Activated T-cell treated with anti-CD3 and anti-CD28 coated beads, Interleukin-2, amount 50 U/mL, for 1 hour (primary cell): ENCODE data around the gene PCGF3.
"Not testable (repeated sequence)": the region's sequence is repeated elsewhere in the genome, so short reads cannot be mapped to it uniquely, and the experiment has no call there.

Source experiments
- DNase-seq: peaks from one replicate; pipeline ENCODE4 v3.0.0-alpha.2; 2020

The PCGF3 gene

DNA sequence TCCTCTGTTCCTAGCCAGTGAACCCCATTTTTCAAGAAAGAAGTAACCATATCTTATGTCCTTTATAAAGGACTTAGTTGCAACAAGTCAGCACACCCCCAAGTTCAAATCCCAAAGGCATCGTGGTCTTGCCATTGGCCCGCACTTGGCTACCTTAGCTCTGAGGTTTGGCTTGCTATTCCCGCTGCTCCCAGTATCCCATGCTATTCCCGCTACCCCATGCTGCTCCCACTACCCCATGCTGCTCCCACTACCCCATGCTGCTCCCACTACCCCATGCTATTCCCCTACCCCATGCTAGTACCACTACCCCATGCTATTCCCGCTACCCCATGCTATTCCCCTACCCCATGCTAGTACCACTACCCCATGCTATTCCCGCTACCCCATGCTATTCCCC, 37.4 kb upstream of the PCGF3 start:
- DNase-seq, result not testable (repeated sequence)

DNA sequence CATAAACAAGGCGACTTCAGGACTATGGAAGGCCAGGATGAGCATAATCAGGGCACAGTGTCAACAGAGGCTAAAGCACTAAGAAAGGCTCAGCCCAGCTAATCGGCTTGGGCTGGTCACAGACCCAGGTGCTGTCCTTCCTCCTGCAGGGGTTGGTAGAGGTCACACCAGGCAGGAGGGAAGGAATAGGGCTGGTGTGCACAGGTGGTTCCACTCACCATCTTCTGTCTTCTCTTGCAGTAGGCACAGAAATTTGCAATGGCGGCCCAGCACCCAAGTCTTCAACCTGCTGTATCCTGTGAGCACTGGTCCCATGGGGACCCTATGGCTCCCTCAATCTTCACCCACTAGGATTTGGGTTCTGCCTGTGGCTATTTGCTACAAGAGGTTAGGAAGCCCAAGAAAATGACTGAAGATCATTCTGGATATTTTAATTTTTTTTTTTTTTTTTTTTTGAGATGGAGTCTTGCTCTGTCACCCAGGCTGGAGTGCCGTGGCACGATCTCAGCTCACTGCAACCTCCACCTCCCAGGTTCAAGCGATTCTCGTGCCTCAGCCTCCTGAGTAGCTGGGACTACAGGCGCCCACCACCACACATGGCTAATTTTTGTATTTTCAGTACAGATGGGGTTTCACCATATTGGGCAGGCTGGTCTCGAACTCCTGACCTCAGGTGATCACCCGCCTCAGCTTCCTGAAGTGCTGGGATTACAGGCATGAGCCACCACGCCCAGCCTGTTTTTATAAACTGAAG, 35.6 kb upstream of the PCGF3 start:
- DNase-seq, result not testable (repeated sequence)

DNA sequence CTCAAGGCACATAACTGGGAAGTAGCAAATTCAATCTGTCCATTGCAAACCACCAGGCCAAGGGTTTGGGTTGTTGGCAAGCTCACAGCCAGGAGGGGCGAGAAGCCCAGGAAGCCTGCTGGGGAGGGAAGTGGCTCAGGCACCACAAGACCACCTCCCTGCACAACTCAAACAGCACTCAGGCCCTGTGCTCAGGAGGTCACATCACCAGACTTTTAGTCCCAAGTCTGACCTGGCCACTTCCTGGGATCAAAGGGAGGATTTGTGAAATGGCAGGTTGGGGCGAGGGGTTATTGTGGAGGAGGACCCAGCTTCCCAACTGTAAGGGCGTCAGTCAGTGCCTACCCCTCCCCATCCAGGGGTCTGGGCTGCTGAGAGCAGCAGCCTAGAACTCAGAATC, 33.9 kb upstream of the PCGF3 start:
- DNase-seq, result no peak

DNA sequence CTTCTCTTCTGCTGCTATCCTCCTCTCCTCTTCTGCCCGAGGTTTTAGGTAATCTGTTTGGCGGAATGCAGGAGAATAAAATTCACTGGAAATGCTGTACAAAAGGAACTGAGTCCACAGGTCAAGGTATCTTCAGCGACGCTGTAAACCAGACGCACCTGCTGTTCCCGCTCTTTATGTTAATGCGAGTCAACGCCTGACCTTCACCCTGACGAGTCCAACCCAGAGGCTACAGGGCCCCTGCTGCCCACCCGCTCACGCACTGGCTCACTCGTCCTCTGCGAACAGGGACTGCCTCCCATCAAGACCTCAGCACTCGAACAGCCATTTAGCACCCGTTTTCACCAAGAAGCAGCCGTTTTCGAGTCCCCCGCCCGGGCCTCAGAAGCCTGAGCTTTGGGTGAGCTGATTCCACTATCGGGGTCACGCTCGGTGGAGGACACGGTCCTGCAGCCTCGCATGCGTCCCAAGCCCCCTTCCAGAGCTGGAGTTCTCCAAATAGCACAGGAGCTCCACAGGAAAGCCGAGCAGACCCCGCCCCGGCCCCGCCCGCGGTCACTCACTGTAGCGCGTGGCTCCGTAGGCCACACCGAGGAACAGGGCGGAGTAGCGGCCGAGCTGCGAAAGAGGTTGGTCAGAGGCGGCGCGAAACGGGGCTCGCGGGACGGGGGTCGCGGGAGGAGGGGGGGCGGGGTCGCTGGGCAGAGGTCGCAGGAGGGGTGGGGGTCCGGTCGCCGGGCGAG, 32.1 kb upstream of the PCGF3 start:
- DNase-seq, result no peak

DNA sequence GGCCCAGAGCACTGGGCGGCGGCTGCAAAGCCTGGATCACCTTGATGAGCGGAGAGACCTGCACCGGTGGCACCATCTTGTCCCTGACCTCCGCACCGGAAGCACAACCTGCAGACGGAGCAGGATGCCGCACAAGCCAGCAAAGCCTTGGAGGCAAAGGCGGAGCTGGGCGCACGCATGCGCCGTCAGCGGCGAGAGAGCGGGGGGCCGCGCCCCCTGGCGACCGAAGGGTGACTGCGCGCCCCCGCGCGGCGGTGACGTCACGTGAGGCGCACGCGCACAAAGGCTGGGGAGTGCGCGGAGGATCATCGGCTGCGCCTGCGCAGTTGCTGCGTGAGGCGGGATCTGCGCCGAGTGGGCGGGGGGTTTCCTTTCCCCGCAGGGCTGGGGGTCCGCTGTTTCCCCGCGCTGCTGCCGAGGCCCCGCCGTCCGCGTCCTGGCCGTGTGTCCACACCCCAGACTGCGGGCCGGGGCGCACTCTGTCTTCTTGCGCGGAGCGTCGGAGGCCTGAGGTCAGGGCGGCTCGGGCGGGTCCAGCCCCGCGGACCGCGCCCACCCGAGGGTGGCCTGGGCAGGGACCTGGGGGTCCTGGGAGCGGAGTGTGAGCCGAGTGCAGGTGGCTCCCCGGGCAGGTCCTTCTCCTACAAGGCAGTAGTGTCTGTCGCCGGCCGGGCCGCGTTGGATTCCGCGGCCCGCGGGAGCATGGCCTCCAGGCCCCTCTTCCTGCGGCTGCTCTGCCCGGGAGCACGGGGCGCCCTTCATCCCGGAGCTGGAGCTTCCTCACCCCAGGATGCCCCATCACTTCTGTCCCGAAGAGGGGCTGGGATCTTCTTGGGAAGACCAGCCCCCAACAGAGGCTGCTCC, 31.2 kb upstream of the PCGF3 start, which contains the start of the genes ATP5ME and MYL5:
Gene ATP5ME, minus strand, starts transcription at position 105 of the 864 bp plus-strand sequence. Its CDS starts 29 bp downstream, at position 76.
Gene MYL5, plus strand, starts transcription at position 371 of the 864 bp plus-strand sequence. CDS start 3,485 bp downstream, outside the sequence.
- DNase-seq, result peak; percentile 100

DNA sequence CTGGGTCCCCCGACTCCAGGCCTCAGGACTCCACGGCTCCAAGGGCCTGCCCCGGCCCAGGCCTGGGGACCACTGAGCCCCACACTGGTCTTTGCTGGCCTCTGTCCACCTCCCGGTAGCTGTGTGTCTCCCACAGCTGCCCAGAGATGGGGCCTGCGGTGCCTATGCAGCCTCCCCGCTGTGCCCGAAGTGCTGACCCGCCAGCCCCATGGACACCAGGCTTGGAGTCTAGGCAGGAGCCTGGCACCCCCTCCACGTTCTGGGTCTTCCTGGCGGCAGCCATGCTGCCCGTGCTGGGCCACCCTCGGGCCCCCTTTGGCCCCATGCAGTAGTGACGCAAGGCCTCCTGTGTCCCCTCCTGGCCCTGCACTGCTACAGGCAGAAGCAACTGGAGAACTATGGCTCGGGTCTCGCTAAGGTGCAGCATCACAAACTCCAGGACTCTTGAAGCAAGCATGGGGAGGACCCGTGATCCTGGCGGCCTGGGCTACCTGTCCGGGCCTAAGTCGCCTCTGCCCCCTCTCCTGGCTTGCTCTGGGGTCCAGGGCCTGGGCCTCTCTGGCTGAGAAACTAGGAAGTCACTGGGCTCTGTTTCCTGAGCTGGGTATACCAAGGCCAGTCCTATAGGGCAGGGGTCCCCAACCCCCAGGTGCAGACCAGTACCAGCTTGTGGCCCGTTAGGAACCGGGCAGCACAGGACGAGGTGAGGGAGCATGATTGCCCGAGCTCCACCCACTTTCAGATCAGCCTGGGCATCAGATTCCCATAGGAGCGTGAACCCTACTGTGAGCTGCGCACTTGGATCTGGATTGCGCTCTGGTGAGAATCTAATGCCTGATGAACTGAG, 30.4 kb upstream of the PCGF3 start:
- no peak for DNase-seq

DNA sequence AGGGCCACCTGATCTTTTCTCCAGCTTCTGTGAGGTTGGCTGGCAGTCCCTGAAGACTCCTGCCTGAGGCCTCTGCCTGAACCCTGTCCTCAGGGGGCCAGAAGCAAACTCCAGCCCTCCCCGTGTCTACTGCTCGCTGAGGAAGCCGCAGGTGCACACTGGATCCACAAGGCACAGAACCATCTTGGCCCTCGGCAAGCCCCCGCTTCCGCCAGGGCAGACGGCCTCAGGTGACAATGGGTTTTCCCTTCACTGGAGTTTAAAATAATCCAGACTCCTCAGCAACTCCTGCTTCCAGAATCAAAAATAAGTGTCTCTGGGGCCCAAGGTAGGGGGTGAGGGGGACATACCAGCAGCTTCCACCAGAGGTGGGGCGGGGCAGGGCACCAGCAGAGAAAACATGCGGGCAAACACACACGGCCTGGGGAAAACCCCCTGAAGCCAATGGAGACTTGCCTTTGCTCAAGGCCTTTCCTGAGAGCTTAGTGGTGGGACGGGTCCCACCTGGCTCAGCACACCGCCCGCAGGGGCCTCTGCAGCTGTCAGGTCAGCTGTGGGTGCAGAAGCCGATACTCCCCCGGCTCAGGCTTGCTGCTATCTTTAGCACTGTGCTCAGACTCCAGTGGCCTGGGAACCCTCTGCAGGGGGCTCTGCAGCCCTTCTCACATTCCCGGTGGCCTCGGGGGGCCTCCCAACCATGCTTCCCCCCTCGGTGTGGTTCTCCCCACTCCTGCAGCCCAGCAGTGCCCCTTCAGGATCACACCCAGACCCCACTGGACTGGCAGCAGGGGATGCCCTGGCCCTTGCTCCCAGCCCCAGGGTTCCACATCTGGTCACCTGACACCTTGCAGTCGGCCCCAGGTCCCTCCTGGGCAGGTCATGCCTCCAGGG, 29.4 kb upstream of the PCGF3 start:
- no peak for DNase-seq

DNA sequence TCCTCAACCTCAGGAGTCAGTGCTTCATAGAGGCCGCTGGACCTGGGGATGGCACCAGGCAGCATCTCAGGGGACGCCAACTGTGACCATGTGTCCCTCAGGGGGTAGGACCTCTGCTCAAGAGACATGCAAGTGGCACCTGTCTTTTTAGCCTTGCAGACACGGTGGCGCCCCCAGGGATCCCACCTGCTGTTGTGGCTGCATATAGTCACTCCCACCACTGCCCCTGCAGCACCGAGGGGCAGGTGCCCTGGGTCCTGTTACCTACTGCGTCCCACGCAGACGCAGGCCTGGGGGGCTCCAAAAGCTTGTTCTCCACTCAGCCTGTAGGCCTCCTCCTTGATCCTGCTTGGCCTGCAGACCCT, 28.8 kb upstream of the PCGF3 start:
- DNase-seq, result no peak

DNA sequence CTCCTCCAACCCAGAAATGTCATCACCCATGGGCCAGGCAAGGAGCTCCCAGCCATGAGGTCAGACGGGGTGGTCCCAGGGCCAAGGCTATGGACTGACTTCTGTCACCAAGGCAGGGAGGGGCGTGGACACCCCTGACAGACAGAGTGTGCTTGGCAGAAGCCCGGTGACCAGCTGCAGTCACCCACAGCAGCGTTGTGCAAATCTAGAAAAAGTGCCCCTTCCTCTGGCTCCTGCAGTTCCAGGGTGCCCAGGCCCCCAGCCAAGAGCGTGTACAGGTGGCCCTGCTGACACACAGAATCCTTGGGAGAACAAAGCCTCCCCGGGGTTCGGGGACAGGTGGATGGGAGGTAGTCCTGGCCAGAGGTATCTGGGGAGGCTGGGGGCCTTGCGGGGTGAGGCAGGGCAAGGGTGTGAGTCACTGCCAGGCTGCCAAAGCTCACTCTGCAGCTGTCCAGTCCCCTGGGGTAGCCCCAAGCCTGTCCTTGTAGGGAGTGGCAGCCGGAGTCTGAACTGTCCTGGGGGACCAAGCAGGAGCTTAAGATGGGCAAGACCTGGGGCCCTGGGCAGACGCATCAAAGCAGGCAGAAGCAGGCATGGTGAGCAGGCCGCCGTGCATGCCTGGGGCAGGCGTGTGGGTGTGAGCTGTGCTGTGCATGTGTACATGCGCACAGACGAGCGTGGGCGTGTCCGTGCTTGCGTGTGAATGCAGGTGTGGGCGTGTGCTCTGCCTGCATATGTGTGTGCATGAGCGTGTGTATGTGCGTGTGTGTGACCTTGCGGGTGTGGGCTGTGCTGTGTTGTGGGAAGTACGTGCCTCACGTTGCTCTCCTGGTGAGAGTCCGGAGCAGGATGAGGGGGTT, 28.0 kb upstream of the PCGF3 start:
- no peak for DNase-seq

DNA sequence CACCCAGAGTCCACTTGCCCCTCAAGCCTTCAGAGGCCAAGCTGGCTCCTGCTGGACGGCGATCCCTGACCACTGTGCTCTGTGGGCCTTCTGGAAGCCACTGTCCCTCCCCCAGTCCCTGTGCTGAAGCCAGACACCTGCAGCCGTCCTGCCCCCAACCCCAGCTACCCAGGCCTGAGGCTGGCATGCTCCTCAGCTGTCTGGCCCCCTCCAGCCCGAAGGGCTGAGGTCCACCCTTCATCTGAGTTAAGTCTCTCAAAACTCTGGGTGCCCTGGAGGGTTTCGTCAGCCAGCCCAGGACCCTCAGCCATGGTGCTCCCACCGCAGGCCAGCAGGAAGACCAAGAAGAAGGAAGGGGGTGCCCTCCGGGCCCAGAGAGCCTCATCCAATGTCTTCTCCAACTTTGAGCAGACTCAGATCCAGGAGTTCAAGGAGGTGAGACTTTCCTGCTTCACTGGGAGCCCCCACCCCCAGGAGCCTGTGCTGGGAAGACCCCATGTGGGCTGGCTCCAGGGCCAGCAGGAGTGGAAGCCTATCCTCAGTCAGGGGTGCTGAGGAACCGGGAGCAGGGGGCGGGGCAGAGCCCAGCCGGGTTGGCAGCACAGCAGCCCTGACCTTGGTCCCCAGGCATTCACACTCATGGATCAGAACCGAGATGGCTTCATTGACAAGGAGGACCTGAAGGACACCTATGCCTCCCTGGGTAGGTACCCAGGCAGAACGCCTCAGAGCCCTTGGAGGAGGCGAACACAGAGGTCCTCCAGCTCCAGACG, 27.1 kb upstream of the PCGF3 start:
- DNase-seq, result no peak

DNA sequence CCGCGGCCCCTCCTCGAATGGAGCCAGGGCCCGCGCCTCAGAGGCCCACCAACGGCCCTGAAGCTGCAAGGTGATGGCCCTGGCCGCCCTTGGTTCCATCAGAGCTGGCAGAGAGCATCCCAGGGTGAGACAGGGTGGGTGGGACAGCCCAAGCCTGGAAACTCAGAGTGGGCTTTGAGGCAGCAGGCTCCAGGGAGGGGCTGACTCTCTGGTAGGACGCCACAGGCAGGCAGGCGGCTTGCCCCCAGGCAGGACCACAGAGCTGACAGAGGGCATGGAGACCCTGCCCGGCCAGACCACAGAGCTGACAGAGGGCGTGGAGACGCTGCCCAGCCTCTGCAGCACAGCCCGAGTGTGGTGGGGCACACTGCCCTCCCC, 26.5 kb upstream of the PCGF3 start:
- no peak for DNase-seq

DNA sequence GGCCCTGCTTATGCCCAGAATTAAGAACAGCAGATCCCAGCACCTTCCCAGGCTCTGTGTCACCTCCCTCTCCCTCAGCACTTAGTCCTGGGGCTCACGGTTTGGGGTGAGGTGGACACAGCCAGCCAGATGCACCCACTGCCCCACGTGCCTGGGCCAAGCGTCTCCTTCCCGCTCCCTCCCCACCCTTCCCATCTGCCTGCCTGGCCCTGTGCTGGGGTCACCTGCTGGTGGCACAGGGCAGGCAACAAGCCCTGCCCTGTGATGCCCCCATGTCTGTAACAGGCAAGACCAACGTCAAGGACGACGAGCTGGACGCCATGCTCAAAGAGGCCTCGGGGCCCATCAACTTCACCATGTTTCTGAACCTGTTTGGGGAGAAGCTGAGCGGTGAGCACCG, 26.0 kb upstream of the PCGF3 start:
- DNase-seq, result no peak

DNA sequence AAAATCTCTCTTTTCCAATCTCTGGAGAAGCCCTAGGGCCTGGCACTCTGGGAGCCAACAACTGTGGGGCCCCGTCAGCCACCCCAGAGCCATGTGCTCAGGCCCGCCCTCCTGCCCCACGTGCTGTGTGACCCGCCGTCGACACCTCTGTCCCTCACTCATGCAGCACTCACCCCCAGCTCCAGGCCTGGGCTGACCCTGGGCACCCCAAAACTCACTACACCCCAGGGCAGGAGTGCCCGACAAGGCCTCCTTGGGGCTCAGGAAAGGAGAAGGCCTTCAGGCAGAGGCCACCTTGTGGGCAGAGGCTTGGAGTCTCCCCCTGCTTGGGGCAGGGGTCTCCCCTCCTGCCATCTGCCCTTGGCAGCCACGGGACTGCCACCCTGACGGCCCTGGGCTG, 25.5 kb upstream of the PCGF3 start:
- DNase-seq, result no peak

DNA sequence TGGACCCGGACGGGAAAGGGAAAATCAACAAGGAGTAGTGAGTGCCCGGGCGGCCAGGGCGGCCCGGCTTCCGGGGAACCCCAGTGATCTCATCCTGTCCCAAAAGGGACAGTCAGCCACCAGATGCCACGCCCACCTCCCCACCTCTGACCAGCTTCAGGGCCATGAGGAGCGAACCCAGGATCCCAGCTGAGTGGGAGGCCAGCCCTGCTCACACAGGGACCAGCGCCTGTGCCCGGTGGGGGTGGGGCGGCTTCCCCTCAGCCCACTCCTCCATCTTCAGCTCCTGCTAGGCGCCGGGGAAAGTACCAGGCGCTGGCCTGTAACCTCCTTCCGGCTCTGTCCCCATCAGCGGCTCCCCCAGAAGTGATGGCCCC, 25.1 kb upstream of the PCGF3 start:
- DNase-seq, result no peak

DNA sequence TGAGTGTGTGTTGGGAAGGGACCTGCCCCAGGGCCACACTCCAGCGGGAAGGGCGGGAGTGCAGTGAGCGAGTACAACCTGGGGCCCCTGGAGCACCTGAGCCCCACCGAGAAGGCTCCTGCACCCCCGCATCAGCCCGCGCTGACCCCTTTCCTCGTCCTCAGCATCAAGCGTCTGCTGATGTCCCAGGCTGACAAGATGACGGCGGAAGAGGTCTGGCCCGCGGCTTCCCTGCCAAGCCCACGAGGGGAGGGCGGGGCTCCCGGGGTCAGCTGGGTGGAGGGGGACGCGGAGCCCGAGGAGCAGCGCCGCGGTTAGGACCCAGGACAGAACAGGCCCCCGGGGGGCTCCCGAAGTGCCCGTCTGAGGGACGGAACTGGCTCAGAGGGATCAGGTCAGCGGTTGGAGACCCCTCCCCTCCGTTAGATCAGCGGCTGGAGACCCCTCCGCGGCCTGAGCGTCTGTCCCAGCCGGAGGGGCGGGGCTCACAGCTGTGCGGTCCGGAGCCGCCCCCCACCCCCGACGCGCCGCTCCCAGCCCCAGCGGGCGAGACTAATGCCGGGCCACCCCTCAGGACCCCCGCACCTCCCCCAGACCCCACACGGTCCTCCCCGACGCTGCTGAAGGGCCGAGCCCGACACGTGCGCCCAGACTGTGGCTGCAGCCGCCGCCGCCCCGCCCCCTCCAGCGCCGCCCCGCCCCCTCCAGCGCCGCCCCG, 24.5 kb upstream of the PCGF3 start:
- DNase-seq, result peak; percentile 50

DNA sequence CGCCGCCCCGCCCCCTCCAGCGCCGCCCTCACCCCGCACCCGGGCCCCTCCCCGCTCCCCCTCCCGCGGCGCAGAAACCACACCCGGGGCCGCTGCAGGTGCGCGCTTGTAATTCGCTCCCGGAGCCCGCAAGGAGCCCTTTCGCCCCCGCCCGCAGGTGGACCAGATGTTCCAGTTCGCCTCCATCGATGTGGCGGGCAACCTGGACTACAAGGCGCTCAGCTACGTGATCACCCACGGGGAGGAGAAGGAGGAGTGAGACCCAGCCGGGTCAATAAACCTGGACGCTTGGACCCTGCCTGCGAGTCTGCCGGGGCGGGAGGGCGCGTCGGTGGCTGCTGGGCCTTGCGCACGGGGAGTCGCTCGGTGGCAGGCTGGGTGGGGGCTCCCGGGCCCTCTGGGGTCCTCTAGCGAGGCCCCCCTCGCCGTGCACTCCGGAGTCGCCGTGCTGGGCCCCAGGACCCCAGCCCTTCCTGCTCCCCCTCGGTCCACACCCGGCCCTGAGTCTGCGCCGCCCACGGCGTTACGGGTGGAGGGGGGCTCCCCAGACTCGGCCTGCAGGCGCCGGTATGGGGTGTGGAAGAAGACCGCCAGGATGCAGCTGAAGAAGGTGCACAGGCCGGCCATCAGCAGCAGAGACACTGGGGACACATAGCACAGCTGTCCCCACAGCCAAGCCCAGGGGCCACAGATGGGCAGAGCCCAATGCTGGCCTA, 23.7 kb upstream of the PCGF3 start:
- DNase-seq, result peak; percentile 50

DNA sequence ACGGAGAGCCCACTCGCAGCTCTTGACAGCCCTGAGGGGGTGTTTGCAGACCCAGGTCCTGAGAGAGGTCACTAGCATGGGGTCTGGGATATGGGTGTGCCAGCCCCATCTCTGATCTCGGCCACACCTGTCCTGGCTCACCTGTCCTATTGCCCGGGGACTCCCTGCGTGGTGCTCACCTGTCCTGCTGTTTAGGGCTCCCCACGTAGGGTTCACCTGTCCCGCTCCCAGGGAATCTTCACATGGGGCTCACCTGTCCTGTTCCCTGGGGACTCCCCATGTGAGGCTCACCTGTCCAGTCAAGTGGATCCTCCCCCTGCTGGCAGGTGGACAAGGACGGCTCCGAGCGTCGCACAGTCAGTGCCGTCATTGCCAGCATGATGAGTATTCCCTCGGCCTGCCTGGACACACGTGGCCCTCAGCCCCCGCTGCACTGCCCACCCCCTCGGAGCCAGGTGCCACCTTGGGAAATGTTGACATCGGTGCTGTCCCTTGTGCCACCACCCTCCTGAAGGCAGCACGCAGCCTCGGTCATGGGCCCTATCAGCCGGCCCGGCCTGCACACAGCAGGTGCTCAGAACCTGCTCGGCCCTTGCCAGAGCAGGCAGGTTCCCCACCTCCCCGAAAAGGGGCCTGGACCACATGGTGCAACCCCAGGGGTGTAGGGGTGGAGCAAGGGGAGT, 23.0 kb upstream of the PCGF3 start:
- no peak for DNase-seq
